NB4 (cell line): Measurements from ENCODE around the gene QSOX2.

Source experiments
- DNase-seq: peaks from one replicate; pipeline ENCODE4 v3.0.0; 2010; ENCODE audit warnings: low read depth
- H3K4me3 ChIP-seq: one replicate; pipeline ENCODE4 v1.5.1; 2011; ENCODE audit warnings: mild to moderate bottlenecking, low read depth, low read length, moderate library complexity
- MYC ChIP-seq: IDR thresholded peaks from 2 replicates; pipeline ENCODE4 v1.6.1; 2011; ENCODE audit warnings: low read depth, low read length
- POLR2A ChIP-seq: IDR thresholded peaks from 2 replicates; pipeline ENCODE4 v1.6.1; 2011; ENCODE audit warnings: mild to moderate bottlenecking; ENCODE audit not compliant: insufficient read length; ENCODE audit errors: extremely low read depth
- TF ChIP-seq, protein P1 (sequence below): IDR thresholded peaks from 2 replicates; pipeline ENCODE4 v1.6.1; 2011; ENCODE audit warnings: low read depth, low read length
- TF ChIP-seq, protein P2 (sequence below): IDR thresholded peaks from one replicate; pipeline ENCODE4 v1.5.1; 2012; ENCODE audit warnings: low read depth, low read length

The QSOX2 gene

DNA sequence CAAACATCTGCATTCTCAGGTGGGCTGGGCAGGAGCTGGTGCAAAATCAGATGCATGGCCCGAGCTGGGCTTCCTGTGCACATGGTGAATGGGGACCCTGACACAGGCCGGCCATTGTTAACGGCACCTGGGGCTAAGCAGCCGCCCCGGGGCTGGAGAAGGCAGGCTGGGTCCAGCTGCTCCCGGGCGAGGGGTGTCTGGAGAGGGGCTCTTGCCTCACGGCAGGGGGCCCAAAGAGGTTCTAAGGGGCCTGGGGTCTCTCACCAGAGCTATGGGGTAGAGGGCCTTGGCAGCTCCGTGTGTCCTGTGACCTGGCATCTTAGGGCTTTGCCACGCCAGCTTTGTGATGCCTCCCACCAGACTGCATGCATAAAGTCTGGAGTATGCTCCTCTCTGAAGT lies 5.1 kb upstream of the QSOX2 start:
- no peak overlapping the region for H3K4me3 ChIP-seq
- TF ChIP-seq MYC (no peak), POLR2A (no peak)
- TF ChIP-seq, protein P1, sequence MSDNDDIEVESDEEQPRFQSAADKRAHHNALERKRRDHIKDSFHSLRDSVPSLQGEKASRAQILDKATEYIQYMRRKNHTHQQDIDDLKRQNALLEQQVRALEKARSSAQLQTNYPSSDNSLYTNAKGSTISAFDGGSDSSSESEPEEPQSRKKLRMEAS: no peak
- TF ChIP-seq, protein P2, sequence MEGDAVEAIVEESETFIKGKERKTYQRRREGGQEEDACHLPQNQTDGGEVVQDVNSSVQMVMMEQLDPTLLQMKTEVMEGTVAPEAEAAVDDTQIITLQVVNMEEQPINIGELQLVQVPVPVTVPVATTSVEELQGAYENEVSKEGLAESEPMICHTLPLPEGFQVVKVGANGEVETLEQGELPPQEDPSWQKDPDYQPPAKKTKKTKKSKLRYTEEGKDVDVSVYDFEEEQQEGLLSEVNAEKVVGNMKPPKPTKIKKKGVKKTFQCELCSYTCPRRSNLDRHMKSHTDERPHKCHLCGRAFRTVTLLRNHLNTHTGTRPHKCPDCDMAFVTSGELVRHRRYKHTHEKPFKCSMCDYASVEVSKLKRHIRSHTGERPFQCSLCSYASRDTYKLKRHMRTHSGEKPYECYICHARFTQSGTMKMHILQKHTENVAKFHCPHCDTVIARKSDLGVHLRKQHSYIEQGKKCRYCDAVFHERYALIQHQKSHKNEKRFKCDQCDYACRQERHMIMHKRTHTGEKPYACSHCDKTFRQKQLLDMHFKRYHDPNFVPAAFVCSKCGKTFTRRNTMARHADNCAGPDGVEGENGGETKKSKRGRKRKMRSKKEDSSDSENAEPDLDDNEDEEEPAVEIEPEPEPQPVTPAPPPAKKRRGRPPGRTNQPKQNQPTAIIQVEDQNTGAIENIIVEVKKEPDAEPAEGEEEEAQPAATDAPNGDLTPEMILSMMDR: no peak
- DNase-seq: no peak

DNA sequence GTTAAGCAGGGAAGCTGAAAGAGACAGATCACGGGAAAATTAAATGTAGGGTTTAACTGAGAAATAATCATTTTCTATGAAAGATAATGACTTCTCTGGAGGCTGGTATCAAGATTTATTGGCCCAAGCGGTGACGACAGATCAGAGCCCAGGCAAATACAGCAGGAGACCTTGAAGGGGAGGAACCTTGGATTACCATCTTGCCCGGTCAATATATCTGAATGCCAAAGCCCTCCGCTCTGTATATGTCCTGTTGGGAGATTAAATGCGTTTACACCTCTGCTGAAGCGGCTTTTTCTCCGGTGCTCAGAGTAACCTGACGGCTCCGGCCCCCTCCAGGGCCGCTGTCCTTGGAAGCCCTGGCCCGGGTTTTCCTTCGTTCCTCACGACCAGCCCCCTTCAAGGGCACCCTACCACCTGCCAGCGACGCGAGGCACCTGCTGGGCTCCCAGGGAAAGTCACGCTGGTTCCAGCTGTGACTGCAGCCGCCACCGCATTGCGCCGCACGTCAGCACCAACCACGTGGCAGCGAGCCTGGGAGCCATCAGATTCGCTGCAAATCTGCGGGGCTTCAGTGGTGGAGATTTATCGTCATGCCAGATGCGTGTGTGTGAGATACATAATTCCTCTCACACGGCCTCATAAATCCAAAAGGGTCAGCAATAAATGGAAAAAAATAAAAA lies 4.4 kb upstream of the QSOX2 start:
- DNase-seq: no peak
- H3K4me3 ChIP-seq: no peak overlapping the region
- no peak for TF ChIP-seq POLR2A
- TF ChIP-seq, protein P1: no peak
- no peak for TF ChIP-seq MYC
- TF ChIP-seq, protein P2: no peak

DNA sequence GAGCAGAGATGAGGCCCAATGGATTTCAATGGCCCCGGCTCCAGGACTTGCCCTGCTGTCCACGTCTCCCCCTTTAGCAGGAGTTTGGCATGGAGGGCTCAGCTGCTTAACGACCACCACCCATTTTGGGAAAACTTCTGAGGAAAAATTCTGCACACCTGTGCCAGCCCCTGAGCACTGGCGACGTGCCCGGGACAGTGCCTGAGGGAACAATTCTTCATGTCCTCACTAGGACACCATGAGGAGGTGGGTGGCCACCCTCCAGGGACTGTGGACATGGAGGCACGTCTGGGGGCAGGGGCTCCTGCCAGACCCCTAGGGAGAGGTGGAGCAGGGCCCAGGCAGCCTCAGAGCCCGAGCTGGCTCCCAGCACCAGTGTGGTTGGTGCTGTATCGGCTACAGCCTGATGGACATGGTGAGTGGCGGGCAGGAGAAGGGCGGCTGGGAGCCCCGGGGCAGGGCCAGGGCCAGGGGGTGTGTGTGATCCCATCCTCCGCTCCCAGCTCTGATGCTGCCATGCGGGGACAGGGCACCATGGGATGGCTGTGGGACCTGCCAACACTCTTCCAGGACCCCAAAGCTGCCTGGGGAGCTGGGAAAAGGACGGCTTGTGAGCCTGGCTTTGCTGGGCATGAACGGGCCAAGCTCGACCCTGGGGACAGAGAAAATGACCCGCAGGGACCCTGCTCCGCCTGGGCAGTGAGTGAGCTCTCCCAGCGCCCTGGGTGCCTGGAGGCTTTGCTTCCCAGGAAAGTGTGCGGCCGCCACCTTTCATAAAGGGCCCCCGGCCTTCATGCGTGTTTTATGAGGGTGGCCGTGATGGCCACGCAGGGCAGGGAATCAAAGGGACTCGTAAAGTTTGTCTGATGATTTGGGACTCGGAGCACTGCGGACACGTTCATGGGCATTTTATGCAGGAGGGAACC lies 3.6 kb upstream of the QSOX2 start:
- no peak overlapping the region for H3K4me3 ChIP-seq
- DNase-seq: no peak
- TF ChIP-seq, protein P1: no peak
- TF ChIP-seq, protein P2: no peak
- TF ChIP-seq POLR2A (no peak), MYC (no peak)

DNA sequence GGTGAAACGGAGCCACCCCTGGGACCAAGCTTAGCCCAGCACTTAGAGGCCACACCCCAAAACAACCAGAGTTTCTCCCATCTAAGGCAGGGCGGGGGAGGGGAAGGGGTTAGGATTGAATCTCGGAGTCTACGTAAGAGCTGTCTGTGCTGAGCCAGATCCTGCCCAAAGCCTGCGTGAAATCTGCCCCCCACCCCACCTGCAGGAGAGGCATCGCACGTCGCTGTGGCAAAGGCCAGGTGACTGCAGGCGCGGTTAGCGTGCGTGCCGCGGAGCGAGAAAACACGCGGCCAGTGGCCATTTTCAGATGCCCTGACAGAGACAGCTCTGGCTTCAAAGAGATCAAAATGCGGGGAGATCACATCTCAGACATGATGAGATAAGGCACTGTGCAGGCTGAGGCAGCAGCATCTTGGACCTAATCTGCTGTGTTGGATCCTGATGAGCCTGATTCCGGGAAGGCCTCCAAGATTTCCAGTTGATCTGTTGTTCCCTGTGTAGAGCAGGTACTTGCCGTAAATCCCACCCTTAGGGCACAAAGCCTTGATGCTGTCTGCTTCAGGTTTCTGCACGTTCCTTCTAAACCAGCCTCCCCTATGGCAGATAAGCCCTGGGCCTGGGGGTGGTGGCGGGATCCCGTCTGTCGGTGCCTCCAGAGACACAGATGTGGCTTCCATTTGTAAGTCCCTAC lies 2.5 kb upstream of the QSOX2 start:
- no peak for DNase-seq
- no peak overlapping the region for H3K4me3 ChIP-seq
- TF ChIP-seq, protein P2: no peak

DNA sequence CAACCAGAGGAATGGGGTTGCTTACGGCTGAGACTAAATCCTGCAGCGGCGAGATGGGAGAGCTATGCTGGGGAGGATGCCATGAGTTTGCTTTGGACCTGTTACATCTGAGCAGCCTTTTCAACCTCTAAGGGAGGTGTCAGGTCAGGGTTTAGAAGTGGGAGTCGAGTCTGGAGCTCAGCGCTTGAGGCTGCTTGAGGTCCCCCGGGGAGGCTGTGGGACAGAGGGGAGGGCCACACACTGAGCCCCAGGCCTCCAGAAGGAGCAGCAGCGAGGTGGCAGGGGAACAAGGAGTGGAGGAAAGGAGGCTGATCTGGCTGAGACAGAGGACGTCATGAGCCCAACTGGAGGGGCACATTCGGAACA lies 1.9 kb upstream of the QSOX2 start:
- no peak overlapping the region for H3K4me3 ChIP-seq
- DNase-seq: no peak
- TF ChIP-seq, protein P1: no peak
- TF ChIP-seq MYC: no peak
- no peak for TF ChIP-seq POLR2A
- TF ChIP-seq, protein P2: no peak
